H1 (cell line): Measurements from ENCODE around the gene CRHR2.

Source experiments
- ATF2 ChIP-seq: IDR thresholded peaks from 2 replicates; pipeline ENCODE4 v1.6.1; 2012; ENCODE audit warnings: low read length, inconsistent platforms
- EGR1 ChIP-seq: IDR thresholded peaks from 2 replicates; pipeline ENCODE4 v1.6.1; 2011; ENCODE audit warnings: low read depth, low read length, borderline replicate concordance
- EZH2 ChIP-seq: fragments of 200-600 bp; sonication (generic); IDR thresholded peaks from 2 replicates; pipeline ENCODE4 v1.7.1; 2012; ENCODE audit warnings: low read depth, mild to moderate bottlenecking, moderate library complexity, low read length, inconsistent platforms; ENCODE audit not compliant: severe bottlenecking
- RFX5 ChIP-seq: IDR thresholded peaks from 2 replicates; pipeline ENCODE4 v1.6.1; 2011; ENCODE audit warnings: low read depth, low read length, improper control_type of control experiment, borderline replicate concordance
- SAP30 ChIP-seq: fragments of 300-600 bp; sonication (generic); IDR thresholded peaks from 2 replicates; pipeline ENCODE4 v1.7.1; 2012; ENCODE audit warnings: low read length, moderate library complexity, mild to moderate bottlenecking, inconsistent platforms; ENCODE audit not compliant: insufficient read depth, insufficient replicate concordance
- SP1 ChIP-seq: IDR thresholded peaks from 2 replicates; pipeline ENCODE4 v1.6.1; 2011; ENCODE audit warnings: low read depth, low read length
- USF2 ChIP-seq: IDR thresholded peaks from 2 replicates; pipeline ENCODE4 v1.6.1; 2011; ENCODE audit warnings: low read length, improper control_type of control experiment
- TF ChIP-seq, protein P1 (sequence below), 3 experiments: IDR thresholded peaks; 1 replicate in 2 of 3; 2 replicates in 1 of 3; pipeline versions ENCODE4 v1.5.1 to v1.6.1; 2011; ENCODE audit warnings: low read length in 3 of 3, mild to moderate bottlenecking in 3 of 3, inconsistent platforms in 2 of 3, low read depth in 1 of 3, moderate library complexity in 1 of 3; ENCODE audit not compliant: insufficient read depth in 1 of 3; ENCODE audit errors: control extremely low read depth in 1 of 3

- TF ChIP-seq RFX5, result no peak
- TF ChIP-seq EZH2, result no peak
- no peak for TF ChIP-seq EGR1
- TF ChIP-seq, protein P1, sequence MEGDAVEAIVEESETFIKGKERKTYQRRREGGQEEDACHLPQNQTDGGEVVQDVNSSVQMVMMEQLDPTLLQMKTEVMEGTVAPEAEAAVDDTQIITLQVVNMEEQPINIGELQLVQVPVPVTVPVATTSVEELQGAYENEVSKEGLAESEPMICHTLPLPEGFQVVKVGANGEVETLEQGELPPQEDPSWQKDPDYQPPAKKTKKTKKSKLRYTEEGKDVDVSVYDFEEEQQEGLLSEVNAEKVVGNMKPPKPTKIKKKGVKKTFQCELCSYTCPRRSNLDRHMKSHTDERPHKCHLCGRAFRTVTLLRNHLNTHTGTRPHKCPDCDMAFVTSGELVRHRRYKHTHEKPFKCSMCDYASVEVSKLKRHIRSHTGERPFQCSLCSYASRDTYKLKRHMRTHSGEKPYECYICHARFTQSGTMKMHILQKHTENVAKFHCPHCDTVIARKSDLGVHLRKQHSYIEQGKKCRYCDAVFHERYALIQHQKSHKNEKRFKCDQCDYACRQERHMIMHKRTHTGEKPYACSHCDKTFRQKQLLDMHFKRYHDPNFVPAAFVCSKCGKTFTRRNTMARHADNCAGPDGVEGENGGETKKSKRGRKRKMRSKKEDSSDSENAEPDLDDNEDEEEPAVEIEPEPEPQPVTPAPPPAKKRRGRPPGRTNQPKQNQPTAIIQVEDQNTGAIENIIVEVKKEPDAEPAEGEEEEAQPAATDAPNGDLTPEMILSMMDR (IDR thresholded peaks at IDR 0.05; ENCODE audit: control extremely low read depth in 1 of 3, insufficient read depth in 1 of 3, low read depth in 1 of 3, low read length in 3 of 3), result no peak
- no peak for TF ChIP-seq SAP30
- TF ChIP-seq SP1, result no peak
- TF ChIP-seq ATF2, result no peak
- no peak for TF ChIP-seq USF2
Observed at GRCh38 chr7:30661926-30662325, 20.3 kb downstream of the CRHR2 start.
